Astrocyte of the spinal cord (primary cell): ENCODE results near the gene NAT14.
A peak's percentile ranks its signal among the peaks of the same experiment; 100 is the strongest.

ENCODE experiments used
- DNase-seq: peaks from one replicate; pipeline ENCODE4 v3.0.0; 2011; ENCODE audit warnings: low read depth, low spot score
- H3K4me3 ChIP-seq: 2 replicates; pipeline ENCODE4 v1.5.1; 2011; ENCODE audit warnings: low read depth, mild to moderate bottlenecking, low read length, moderate library complexity
- in situ Hi-C: cut with HindIII; loops from 2 replicates; pipeline ENCODE4 v1.10.0; 2017; ENCODE audit warnings: low sequenced_read_pairs
- TF ChIP-seq, protein P1 (sequence below): IDR thresholded peaks from 2 replicates; pipeline ENCODE4 v1.5.1; 2012; ENCODE audit warnings: low read depth, mild to moderate bottlenecking, low read length, inconsistent platforms

Gene NAT14

DNA sequence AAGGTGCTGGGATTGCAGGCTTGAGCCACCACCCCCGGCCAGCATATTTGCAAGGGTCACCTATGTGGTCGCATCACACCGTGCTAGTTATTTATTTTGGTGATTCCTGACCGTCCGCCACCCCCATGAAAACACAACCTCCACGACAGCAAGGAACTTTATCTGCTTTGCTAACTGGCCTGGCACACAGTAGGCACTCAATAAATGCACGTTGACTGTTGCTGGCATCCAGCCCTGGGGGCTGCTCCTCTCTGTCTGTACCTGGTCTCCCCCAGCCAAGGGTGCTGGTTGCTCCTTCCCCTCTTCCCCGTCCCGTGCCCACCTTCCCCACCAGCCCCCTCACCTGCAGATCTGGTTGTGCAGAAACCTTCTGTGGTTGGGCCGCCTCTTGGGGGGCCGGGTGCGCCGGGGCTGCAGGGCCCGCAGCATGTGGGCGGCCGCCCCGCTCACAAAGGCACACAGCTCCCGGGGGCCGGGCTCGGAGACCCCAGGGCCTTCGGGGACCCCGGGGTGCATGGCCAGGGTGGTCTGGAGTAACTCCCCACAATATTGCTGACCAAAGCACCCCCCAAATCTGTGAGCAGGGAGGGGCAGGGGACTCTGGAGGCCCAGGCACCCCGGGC lies 20.8 kb upstream of the NAT14 start:
- TF ChIP-seq, protein P1, sequence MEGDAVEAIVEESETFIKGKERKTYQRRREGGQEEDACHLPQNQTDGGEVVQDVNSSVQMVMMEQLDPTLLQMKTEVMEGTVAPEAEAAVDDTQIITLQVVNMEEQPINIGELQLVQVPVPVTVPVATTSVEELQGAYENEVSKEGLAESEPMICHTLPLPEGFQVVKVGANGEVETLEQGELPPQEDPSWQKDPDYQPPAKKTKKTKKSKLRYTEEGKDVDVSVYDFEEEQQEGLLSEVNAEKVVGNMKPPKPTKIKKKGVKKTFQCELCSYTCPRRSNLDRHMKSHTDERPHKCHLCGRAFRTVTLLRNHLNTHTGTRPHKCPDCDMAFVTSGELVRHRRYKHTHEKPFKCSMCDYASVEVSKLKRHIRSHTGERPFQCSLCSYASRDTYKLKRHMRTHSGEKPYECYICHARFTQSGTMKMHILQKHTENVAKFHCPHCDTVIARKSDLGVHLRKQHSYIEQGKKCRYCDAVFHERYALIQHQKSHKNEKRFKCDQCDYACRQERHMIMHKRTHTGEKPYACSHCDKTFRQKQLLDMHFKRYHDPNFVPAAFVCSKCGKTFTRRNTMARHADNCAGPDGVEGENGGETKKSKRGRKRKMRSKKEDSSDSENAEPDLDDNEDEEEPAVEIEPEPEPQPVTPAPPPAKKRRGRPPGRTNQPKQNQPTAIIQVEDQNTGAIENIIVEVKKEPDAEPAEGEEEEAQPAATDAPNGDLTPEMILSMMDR, result no peak
- no peak overlapping the region for H3K4me3 ChIP-seq
- in situ Hi-C loops, result no loop called here
- no peak for DNase-seq

DNA sequence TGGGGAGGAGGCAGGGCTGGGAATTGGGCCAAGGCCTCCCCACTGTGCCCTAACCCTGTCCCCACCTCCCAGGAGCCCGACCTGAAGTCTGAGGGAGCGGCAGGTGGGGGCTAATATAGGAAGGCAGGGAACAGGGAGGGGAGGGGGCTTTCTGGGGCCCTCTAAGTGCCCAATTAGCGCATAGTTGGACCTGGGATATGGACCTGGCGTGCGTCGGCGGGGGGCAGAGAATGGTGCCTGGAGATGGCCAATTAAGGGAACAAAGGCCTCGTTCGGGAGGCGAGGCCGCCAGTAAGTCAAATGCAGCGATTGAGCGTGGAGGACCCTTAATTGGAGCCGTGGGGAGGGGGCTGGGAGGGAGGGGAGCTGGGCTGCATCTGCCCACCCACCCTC lies 20.3 kb upstream of the NAT14 start, which contains the start of gene C19orf85:
C19orf85 (minus strand) TSS at position 90 of the 393 bp plus-strand sequence. CDS start 197 bp downstream, outside the sequence.
- TF ChIP-seq, protein P1, result no peak
- in situ Hi-C loops, result no loop called here
- H3K4me3 ChIP-seq, result no peak within 1 kb of the TSS
- no peak for DNase-seq

DNA sequence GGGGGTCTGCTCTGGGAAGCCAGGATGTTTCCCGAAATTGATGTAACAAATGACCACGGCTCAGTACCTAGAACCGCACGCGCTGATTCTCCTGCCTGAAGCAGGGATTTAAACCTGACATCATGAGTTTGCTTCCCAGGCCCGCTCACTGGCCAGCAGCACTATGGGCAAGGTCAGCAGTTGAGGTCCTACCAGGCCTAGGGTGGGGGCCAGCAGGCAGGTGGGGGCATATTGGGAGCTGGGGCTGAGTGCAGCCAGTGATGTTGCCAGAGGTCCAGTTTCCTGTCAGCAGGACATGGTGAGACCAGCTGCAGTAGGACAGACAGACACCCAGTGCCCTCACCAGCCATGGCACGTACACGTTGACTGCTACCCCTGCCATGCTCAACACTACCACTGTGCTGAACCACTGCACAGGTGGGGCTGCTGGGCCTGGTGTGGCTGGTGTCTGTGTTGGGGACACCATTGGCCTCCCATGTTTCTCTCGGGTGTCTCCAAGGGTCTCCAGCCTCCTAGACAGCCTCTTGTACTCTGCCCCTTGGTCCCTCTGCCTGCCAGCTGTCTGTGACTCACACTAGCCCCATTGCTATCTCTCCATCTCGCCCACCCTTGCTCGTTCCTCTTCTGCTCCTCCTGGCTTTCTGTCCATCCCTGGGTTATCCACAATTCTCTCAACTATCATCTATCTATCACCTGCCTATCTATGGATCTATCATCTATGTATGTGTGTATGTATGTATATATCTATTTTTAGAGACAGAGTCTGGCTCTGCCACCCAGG lies 19.3 kb upstream of the NAT14 start:
- DNase-seq, result no peak
- TF ChIP-seq, protein P1, result no peak
- no peak overlapping the region for H3K4me3 ChIP-seq
- in situ Hi-C loops, result no loop called here

DNA sequence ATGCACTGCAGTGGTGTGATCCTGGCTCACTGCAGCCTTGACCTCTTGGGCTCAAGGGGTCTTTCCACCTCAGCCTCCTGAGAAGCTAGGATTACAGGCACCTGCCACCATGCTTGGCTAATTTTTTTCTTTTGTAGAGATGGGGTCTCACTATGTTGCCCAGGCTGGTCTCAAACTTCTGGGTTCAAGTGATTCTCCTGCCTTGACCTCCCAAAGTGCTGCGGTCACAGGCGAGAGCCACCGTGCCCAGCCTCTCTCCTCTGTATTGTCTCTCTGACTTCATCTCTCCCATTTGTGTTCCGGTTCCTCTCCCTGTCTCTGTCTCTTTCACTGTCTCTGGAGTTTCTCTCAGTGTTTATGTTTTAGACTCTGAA lies 18.8 kb upstream of the NAT14 start:
- no peak overlapping the region for H3K4me3 ChIP-seq
- TF ChIP-seq, protein P1, result no peak
- in situ Hi-C loops, result no loop called here
- no peak for DNase-seq

DNA sequence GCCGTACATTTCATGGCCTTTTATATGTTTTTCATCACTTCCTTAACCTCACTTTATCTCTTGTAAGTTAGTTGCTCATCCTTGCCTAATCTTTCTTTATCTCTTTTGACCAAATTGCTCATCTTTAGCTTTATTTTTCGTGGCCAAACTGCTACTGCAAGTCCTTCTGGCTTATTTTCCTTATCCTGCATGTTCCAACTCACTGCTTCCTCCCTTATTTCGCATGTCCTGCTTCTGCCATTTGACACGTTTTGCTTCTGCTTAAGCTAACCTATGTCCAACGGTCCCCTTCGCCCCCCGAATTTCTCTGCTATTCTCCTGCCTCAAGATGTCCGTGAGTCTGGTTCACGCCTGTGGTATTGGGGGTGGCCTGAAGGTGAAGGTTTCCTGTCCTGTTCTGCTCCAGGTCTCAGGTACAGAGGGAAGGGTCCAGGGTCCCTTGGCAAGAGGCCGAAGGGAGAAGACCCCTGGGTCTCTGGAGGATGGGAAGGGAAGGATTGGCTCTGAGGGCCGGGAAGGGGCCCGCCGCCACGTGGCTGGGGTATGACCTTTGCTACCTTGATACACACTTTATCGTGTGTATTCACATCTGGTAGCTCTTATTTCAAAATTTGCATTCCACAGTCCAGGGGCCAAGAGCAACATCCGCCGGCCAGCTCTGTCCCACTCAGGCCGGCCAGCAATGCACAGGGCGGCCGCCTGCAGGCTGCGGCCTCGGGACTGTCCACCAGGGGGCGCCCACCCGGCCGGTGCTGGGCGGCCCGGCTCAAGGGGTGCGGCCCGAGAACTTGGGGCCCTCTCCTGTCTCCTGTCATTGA lies 17.5 kb upstream of the NAT14 start:
- no peak for DNase-seq
- no peak overlapping the region for H3K4me3 ChIP-seq
- in situ Hi-C loops, result no loop called here
- TF ChIP-seq, protein P1, result peak; percentile 91

DNA sequence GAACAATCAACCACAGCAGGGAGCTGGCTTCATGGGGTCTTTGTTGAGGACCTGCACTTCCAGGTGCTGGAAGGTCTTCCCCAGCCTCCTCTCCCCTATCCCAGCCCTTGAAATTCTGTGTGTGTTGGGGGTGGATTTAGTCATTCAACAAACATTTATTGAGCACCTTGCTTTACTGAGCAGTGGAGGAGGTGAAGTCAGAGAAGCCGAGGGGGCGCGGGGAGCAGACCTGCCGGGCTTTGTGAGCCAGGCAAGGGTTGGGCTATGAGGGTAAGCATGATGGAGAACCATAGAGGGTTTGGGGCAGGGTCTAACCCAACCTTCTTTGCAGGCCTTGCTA lies 17.0 kb upstream of the NAT14 start:
- H3K4me3 ChIP-seq, result no peak overlapping the region
- DNase-seq, result no peak
- TF ChIP-seq, protein P1, result no peak
- in situ Hi-C loops, result no loop called here
